Measurements from ENCODE around the gene THUMPD3.

Gene THUMPD3

DNA sequence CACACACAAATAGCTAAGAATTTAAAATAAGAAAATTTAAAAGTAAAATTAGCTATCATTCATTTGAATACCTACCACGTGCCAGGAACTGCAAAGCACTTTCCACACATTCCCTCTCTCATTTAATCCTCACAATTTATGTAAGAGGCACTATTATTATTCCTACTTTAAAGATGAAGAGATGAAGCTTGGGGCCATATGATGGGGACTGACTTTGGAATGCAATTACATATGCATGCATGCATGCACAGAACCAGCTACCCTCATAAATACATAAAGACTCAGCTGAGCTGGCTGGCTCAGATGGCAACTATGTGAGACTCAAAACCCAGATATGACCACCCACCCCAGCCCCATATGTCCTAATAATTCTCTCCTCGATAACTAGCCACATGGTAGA is 31.7 kb upstream of the THUMPD3 start:
- no peak for ATAC-seq
- no peak for TF ChIP-seq GLIS3 (CRISPR knock-in tag; IDR thresholded peaks at IDR 0.05)
- TF ChIP-seq ARNTL (CRISPR knock-in tag; IDR thresholded peaks at IDR 0.05; ENCODE audit: borderline replicate concordance, low read depth): no peak
- TF ChIP-seq CSRNP3 (CRISPR knock-in tag; IDR thresholded peaks at IDR 0.05): no peak
- TF ChIP-seq, protein P1, sequence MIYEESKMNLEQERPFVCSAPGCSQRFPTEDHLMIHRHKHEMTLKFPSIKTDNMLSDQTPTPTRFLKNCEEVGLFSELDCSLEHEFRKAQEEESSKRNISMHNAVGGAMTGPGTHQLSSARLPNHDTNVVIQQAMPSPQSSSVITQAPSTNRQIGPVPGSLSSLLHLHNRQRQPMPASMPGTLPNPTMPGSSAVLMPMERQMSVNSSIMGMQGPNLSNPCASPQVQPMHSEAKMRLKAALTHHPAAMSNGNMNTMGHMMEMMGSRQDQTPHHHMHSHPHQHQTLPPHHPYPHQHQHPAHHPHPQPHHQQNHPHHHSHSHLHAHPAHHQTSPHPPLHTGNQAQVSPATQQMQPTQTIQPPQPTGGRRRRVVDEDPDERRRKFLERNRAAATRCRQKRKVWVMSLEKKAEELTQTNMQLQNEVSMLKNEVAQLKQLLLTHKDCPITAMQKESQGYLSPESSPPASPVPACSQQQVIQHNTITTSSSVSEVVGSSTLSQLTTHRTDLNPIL (CRISPR knock-in tag; IDR thresholded peaks at IDR 0.05; ENCODE audit: low read depth): no peak
- TF ChIP-seq PPARA (CRISPR knock-in tag; IDR thresholded peaks at IDR 0.05; ENCODE audit: borderline replicate concordance): no peak
- no peak for TF ChIP-seq CSDC2 (CRISPR knock-in tag; IDR thresholded peaks at IDR 0.05)
- TF ChIP-seq ZNF565 (CRISPR knock-in tag; conservative IDR thresholded peaks at IDR 0.05; ENCODE audit: low read depth): no peak
- no peak for TF ChIP-seq ESRRG (CRISPR knock-in tag; IDR thresholded peaks at IDR 0.05)
- TF ChIP-seq TSHZ2 (CRISPR knock-in tag; IDR thresholded peaks at IDR 0.05): no peak
- no peak for TF ChIP-seq ZNF8 (CRISPR knock-in tag; IDR thresholded peaks at IDR 0.05)
- no peak for TF ChIP-seq BACH2 (CRISPR knock-in tag; IDR thresholded peaks at IDR 0.05; ENCODE audit: borderline replicate concordance)
- no peak for TF ChIP-seq TCF4 (CRISPR knock-in tag; IDR thresholded peaks at IDR 0.05; ENCODE audit: borderline replicate concordance)

GRCh38 chr3:9332250-9333030 is 30.4 kb upstream of the THUMPD3 start:
- TF ChIP-seq BACH2 (CRISPR knock-in tag; IDR thresholded peaks at IDR 0.05; ENCODE audit: borderline replicate concordance): no peak
- TF ChIP-seq, protein P2, sequence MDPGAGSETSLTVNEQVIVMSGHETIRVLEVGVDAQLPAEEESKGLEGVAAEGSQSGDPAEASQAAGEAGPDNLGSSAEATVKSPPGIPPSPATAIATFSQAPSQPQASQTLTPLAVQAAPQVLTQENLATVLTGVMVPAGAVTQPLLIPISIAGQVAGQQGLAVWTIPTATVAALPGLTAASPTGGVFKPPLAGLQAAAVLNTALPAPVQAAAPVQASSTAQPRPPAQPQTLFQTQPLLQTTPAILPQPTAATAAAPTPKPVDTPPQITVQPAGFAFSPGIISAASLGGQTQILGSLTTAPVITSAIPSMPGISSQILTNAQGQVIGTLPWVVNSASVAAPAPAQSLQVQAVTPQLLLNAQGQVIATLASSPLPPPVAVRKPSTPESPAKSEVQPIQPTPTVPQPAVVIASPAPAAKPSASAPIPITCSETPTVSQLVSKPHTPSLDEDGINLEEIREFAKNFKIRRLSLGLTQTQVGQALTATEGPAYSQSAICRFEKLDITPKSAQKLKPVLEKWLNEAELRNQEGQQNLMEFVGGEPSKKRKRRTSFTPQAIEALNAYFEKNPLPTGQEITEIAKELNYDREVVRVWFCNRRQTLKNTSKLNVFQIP (CRISPR knock-in tag; IDR thresholded peaks at IDR 0.05; ENCODE audit: borderline replicate concordance, low read depth): no peak
- no peak for TF ChIP-seq ISL1 (CRISPR knock-in tag; IDR thresholded peaks at IDR 0.05)
- no peak for TF ChIP-seq TSHZ2 (CRISPR knock-in tag; IDR thresholded peaks at IDR 0.05)
- no peak for TF ChIP-seq PPARA (CRISPR knock-in tag; IDR thresholded peaks at IDR 0.05; ENCODE audit: borderline replicate concordance)
- TF ChIP-seq, protein P1 (CRISPR knock-in tag; IDR thresholded peaks at IDR 0.05; ENCODE audit: low read depth): no peak
- no peak for TF ChIP-seq RARB (CRISPR knock-in tag; IDR thresholded peaks at IDR 0.05)
- TF ChIP-seq SNAI2 (CRISPR knock-in tag; IDR thresholded peaks at IDR 0.05): no peak
- no peak for TF ChIP-seq TOX (CRISPR knock-in tag; IDR thresholded peaks at IDR 0.05; ENCODE audit: borderline replicate concordance)
- no peak for TF ChIP-seq ESRRG (CRISPR knock-in tag; IDR thresholded peaks at IDR 0.05)
- TF ChIP-seq ARNTL (CRISPR knock-in tag; IDR thresholded peaks at IDR 0.05; ENCODE audit: borderline replicate concordance, low read depth): no peak
- ATAC-seq: no peak; the same call in 2 of the 3 replicates
